ENCODE results near the gene BSCL2.

DNA sequence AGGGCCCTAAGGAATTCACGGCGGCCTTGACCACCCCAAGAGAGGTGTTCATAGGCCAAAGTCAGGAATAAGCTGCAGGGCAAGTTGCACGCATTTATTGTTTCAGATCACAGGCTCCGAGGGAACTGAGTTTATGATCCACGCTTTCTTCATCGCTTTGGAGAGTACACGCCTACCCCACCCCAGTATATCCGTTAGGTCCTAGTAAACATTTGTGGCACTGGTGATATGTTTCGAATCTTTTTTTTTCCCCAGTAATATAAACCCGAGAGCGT is 61.6 kb downstream of the BSCL2 start:
- TF ChIP-seq, protein P1, sequence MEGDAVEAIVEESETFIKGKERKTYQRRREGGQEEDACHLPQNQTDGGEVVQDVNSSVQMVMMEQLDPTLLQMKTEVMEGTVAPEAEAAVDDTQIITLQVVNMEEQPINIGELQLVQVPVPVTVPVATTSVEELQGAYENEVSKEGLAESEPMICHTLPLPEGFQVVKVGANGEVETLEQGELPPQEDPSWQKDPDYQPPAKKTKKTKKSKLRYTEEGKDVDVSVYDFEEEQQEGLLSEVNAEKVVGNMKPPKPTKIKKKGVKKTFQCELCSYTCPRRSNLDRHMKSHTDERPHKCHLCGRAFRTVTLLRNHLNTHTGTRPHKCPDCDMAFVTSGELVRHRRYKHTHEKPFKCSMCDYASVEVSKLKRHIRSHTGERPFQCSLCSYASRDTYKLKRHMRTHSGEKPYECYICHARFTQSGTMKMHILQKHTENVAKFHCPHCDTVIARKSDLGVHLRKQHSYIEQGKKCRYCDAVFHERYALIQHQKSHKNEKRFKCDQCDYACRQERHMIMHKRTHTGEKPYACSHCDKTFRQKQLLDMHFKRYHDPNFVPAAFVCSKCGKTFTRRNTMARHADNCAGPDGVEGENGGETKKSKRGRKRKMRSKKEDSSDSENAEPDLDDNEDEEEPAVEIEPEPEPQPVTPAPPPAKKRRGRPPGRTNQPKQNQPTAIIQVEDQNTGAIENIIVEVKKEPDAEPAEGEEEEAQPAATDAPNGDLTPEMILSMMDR (IDR thresholded peaks at IDR 0.05), result no peak
- no peak for TF ChIP-seq EZH2 (IDR thresholded peaks at IDR 0.05; ENCODE audit: borderline replicate concordance, insufficient read depth, low read depth, low read length, poor library complexity, severe bottlenecking)
